HUDEP-2 (cell line): ENCODE results near the gene THADA.
"Not testable (repeated sequence)": the region's sequence is repeated elsewhere in the genome, so short reads cannot be mapped to it uniquely, and the experiment has no call there.

Source experiments
- DNase-seq, 76 experiments: peaks; one replicate each; lab custom pipeline; 2025; ENCODE audit not compliant: unreplicated experiment in 76 of 76; lab: John Stamatoyannopoulos, UW

The THADA gene

DNA sequence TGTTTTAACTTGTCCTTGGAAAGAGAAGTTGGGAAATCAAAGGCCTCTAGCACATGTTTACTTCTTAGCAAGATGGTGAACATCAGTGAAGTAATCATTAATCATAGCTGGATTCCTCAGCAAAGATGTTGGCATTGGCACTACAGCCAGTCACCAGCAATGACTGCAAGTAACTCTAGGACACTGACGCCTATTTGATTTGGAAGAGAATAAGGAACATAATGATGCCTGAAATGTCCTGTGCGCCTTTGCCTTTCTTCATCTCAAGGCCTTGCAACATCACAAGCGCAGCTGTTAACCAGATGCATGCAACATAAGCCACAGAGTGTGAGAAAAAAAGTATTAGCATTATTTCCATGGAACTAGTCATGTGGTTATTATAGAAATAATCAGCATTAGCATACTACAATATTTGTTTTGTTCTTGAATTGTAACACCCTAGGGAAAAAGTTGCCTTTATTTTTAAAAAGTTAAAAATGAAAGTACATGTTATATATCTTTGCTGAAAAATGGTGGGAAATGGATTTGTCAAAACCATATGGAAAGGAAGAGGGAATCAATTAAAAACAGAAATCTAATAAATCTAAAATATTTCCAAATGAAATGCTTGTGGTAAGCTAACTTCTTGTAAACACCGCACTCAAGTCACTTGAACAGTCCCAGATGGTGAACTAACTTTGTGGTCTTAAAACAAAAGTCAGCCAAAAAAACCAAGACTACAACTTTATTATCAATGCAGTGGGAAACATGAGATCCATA is 55.6 kb downstream of the THADA start:
- no peak for DNase-seq

DNA sequence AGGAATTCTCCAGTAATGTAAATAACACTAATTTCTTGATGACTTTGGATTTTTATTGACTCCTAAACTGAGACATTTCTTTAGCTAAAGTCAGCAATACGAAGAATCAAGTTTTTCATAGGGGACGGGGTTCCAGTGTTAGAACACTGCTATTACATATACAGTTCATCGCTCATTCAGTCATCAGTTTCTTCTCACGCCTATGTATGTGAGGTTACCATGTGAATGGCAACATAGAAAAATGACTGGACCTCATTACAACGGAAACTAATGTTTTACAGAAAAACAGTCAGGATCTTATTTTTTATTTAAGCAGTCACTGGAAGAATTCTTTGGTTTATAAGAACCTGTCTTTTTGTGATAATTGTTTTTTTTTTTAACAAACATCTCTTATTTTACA is 56.4 kb downstream of the THADA start:
- no peak for DNase-seq

DNA sequence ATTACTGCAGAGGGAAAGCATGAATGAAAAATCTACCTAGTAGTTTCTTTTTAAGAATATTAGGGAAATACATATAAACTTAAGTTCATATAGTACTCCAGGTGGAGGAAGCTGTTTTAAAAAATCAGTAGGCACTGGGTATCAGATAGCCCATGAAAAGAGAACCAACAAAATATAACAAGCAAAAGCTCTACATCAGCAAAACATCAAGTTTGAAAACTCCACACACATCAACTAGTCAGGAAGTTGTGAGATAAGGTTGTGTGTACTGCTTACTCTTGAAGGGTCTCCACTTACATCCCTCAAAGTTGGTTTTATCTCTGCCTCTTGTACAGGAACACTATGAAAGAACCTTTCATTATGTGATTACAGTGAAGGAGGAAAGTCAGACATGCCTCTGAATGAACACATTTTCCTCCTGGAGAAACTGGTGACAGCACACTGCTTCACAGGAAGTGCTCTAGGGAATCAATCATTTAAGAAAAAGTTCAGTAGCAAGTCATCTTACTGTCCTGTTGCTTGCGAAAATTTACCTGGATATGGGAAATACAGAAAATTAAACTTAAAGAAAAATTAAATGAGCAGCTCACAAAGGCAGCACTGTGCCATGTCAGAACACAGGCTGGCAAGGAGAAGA is 57.7 kb downstream of the THADA start:
- no peak for DNase-seq

DNA sequence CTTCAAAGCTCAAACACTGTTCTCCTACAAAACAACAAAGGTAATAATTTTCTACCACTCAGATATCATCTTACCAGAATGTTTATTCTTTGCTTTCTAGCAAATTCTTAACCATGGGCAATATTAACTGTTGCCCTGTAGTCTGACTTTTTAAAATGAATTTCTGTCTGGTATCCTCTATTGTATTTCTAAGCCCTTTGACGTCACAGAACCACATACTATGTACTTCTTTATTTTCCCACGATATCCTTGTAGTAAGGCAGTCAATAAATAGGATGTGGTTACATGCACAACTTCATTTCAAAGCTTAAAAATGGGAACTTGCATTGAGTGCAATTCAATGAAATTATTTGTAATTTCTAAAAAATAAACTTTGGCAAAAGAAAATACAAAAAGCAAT is 58.7 kb downstream of the THADA start:
- no peak for DNase-seq

DNA sequence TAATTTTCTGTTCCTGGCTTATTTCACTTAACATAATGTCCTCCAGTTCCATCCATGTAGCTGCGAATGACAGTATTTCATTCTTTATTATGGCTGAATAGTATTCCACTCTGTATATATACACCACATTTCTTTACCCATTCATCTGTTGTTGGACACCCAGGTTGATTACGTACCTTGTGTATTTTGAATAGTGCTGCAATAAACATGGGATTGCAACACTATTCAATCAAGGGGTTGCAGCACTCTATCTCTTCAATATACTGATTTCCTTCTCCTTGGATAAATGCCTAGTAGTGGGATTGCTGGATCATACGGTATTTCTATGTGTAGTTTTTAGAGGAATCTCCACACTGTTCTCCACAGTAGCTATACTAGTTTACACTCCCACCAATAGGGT is 61.3 kb downstream of the THADA start:
- DNase-seq = no peak

DNA sequence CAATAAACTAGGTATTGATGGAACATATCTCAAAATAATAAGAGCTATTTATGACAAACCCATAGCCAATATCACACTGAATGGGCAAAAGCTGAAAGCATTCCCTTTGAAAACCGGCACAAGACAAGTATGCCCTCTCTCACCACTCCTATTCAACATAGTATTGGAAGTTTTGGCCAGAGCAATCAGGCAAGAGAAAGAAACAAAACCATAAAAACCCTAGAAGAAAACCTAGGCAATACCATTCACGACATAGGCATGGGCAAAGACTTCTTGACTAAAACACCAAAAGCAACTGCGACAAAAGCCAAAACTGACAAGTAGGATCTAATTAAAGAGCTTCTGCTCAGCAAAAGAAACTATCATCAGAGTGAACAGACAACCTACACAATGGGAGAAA is 63.3 kb downstream of the THADA start:
- DNase-seq = not testable (repeated sequence)

DNA sequence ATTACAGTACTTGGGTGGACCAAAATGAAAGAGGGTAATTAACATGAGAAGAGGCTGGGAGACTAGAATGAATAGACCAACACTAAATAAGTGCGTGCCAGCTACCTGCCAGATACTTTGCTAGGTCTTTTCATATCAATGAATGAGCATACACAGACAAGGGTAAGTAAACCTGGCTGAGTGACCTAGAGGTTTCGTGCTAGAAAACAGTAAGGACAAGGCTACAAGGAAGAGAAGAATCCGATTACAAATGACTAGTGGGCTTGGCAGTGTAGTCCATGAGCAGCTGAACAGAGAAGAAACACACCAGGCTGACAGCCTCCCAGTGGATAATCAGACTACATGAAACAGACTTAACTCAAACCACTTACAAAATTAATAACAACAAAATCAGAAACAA is 64.6 kb downstream of the THADA start:
- no peak for DNase-seq

DNA sequence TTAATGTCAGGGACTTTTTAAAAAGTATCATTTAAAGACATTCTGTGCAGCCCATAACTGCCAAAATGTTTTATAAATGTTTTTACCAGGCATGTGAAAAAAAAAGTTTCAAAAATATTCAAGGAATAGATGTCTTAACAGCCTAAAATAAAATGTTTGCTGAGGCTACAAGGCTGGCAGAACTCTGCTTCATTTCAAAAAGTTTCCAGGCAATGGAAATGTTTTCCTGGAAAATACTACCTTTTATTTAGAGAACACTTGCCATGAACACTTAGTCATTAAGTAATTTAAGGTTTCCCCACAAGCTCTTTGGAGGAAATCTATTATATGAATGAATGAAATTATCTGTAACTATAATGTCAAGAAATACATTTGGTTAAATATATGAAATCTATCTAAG is 68.8 kb downstream of the THADA start:
- no peak for DNase-seq

DNA sequence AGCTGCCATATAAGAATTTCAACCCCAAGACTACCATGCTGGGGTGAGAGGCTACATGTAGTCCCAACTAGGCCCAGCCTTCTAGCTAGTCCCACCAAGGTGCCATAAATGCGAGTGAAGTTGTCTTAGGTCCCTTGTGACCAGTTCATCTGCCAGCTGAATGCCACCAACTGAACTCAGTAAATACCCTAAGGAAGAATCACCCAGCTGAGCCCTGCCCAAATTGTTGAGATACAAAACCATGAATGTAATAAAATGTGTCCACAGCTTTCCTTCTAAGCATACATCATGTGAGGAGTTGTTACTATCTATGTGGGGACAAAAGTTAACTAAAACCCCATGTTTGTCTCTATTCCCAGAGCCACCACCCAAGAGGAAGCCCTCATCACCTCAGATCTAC is 70.3 kb downstream of the THADA start:
- DNase-seq = no peak

DNA sequence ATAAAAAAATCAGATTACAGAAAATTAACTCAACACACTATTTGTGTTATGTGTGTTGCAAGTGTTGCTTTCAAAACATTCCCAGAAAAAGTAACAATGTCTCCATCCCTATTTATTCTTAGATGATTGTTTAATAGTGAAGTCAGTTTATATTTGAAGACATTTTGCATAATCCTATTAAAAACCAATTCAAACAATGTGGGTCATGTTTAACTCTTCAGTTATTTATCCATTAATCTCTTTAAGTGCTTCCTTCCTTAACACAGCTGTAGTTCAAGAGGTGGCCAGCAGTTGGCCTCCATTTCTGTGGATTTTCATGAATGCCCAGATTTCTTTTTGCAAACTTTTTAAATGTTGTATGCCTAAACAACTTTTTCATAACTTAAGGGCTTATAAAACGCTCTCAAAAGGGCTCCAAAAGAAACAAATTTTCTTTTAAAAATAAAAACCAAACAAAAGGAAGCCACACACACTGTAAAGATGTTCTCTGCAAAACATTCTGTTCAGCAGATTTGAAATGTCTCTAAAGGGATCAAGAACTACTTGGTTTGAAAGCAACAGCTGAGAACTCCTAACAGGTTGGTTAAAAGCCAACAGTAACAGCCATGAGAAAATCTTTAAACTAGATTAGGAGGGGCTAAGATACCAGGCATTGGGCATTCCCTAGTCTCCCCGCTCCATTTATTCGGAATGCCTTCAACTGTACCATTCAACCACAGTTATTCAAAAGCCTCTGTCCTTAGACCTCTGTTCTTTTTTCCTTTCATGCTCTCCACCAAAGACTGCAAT is 71.5 kb downstream of the THADA start:
- DNase-seq = no peak

DNA sequence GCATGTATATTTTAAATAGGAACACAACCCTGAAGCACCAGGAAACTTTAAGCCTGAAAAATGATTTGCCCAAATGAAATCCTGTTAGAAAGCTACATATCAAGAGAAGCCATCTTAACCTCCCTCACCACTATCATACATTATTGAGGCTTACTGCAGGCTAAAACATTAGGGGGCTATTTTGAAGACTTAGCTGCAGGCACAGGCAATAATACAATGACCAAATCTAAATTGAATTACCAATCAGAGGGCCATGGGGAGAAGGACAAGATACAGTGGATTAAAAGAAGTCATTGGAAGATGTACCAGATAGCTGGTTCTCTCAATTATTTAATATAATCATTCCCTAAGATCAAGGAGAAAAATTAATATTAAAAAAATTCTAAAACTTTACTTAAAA is 73.7 kb downstream of the THADA start:
- DNase-seq = no peak

DNA sequence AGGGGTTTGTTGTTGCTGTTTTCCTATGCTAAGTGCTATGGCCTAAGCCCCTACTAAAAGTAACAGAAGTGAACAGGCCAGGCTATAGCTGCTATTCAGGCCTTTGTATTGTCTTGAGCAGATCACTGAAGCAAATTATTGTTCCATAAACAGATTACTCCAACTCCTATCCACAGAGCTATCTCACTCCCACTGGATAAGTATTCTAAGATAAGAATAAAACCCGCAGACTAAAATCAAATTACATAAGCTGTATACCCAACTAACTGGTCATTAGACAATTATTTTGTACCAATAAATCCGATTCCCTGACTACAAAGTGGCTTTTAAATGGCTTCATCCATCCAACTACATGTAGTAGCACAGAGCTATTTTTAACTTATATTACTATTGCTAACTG is 74.3 kb downstream of the THADA start:
- no peak for DNase-seq

DNA sequence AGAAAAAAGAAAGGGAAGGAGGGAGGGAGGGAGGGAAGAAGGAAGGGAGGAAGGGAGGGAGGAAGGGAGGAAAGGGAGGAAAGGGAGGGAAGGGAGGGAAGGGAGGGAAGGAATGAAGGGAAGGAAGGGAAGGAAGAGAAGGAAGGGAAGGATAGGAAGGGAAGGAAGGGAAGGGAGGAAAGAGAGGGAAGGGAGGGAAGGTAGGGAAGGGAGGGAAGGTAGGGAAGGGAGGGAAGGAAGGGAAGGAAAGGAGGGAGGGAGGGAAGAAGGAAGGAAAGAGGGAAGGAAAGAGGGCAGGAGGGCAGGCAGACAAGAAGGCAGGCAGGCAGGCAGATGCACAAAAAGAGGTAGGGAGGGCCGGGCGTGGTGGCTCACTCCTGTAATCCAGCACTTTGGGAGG is 74.9 kb downstream of the THADA start:
- no peak for DNase-seq

DNA sequence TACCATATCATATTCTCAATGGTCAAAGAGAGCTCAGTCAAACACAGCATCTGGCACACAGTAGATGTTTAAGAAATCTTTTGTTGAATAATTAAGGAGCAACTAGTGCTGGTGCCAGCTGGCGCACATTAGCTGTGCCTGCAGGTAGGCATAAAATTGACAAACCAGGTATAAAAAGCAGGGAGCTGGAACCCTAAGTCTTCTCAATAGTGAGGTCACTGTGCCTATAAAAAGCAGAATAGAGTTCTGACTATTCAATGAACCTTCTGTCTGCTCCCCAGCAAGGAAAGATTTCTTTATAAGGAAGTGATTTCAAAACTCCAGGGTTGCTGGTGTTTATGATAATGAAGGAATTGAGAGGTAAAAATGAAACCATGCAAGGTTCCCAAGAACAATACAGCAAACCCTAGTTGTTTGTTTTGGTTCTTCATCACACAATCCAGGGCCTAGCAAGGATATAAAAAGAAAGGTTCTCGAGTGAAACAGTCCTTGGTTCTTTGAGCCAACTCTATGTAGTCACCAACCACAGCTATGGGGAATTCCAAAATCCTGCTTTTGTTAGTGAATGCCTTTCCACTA is 76.1 kb downstream of the THADA start:
- DNase-seq = no peak

DNA sequence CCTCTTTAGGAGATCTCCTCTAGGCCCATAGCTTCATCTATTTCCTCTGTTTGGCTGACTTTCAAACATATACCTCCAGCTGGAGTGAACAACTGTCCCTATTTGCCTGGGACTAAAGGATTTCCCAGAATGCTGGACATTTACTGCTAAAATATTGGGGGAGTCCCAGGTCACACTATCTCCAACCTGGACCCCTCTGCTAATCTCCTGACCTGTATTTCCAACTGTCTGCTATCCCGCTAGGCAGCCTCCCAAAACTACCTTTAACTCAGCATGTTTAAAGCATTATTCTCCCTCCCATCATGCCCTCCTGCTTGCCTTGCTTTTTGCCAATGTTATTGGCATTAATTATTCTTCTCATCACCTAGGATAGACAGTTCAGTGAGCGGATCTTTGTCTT is 77.1 kb downstream of the THADA start:
- no peak for DNase-seq

DNA sequence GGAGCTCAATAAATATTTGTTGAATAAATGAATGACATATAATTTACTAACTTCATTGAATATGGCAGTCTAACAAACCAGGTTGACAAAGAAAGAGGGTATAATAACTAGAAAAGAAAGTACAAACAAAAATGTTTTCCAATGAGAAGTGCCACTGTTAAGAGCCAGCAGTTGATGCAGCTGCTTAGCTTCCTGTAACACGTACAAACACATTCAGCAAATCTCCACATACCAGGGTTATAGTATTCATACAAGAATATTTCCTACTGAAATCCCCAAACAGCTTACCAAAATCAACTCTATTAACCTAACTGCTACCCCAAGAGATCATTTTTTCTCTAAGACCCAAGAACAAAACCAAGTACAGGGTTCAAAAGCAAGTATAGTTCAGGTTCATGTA is 77.7 kb downstream of the THADA start:
- DNase-seq = no peak

DNA sequence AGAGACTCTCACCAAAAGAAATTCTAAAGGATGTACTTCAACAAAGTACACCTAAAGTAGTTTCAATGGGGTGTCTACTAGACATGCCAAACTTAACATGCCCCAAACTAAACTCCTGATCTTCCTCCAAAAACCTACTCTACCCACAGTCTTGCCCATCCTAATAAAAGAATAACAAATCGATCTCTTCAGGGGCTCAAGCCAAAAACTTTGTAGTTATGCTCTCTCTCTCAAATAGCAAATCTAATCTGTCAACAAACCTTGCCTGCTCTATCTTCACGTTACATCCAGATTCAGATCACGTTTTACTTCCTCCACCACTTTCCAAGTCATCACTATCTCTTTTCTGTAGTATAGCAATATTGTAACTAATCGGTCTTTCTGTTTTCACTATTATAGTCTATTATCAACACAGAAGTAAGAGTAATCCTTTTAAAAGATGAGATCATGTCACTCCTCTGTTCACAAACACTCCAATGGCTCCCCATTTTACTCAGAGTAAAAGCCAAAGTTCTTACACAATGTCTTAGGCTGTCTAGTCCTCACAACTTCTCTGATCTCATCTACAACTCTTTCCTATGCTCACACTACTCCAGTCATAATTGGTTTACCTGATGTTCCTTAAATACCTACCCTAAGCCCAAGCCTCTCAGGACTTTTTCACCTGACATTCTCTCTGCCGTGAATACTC is 79.9 kb downstream of the THADA start:
- DNase-seq = peak in 1 of 76 experiments; percentile 2

DNA sequence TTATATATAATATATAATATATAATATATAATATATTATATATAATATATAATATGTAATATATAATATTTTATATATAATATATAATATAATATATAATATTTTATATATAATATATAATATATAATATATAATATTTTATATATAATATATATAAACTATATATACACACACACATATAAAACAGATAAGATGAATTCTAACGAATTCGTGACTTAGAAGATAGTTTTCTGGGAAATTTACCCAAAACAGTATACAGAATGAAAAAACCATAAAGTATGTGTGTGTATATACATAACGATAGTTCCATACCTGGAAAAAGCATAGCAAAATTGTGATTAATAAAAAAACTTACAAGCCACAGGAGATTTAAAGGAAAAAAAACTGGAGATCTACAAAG is 80.6 kb downstream of the THADA start:
- DNase-seq = no peak

DNA sequence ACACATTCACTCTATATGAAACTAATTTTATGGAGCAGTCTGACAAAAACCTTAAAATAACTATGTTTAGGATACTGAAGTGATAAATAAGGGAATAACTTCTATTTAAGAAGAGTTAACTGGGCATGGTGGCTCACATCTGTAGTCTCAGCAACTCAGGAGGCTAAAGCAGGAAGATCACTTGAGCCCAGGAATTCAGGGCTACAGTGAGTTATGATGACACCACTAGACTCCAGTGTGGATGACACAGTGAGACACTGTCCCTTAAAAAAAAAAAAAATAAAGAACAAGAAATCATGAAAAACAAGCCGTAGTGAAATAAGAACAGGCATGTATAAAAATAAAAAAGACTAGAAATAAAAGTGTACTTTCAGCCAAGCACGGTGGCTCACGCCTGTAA is 82.0 kb downstream of the THADA start:
- DNase-seq = no peak

DNA sequence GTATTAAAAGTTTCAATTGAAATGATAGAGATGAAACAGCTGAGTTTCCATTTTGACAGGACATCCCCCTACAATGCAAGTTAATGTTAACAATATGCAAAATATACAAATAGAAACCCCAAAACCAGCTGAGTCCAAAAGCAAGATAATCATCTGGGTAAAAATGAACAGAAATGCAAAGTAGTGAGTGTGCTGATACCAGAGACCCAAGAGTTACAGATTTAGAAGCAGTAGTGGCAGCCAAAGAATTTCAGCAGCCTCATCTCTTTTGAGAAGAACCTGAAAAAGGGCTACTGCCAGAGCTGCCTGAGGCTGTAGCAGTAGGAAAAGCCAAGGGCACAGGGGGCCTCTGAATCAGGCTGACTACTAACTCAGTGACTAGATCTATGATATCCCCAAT is 82.6 kb downstream of the THADA start:
- no peak for DNase-seq

DNA sequence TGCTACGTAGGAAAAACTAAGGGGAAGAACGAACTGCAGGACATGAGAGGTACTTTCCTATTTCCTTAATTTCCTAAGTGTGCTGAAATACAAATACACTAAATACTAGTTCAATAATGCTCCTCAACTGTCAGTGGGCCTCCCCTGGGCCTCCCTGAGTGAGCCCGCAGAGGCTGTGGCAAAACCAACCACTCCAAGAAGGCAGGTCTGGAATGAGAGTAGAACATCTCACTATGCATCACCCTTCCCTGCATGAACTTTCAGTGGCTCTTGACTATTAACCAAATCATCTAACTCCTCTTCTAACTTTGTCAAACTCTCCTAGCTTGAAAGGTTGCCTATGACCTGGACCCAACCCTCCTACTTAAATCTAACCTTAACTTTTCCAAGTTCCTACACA is 84.6 kb downstream of the THADA start:
- no peak for DNase-seq
